Stimulated activated CD4-positive, alpha-beta T cell treated with anti-CD3 and anti-CD28 coated beads, Interleukin-12 subunit alpha, Interleukin-12 subunit beta, amount 100 ng/mL, for 48 hours (primary cell): Measurements from ENCODE around the gene PELI2.

Experiments
- DNase-seq, 3 donors: peaks; one replicate each; pipeline ENCODE4 v3.0.0-alpha.2; 2020; ENCODE audit warnings: low read depth in 2 of 3, low spot score in 1 of 3

Gene PELI2

DNA sequence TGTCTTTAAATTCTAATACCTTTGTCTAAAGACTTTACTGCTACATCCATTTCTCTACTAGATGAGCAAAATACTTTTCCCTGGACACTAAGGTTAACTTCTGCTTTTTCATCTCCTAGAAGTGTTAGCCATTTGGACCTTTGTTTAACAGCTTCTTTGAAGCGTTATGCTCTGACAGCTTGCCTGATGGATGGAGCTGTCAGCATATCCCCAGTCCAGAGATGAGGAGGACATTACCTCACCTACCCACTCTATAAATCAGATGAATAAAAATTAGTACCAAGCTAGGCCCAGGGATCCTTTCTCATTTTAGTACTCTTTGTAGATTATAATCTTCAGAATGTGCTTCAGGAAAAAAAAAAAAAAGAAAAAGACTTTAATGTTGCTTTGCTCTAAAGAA is 222.7 kb downstream of the PELI2 start:
- no peak for DNase-seq

DNA sequence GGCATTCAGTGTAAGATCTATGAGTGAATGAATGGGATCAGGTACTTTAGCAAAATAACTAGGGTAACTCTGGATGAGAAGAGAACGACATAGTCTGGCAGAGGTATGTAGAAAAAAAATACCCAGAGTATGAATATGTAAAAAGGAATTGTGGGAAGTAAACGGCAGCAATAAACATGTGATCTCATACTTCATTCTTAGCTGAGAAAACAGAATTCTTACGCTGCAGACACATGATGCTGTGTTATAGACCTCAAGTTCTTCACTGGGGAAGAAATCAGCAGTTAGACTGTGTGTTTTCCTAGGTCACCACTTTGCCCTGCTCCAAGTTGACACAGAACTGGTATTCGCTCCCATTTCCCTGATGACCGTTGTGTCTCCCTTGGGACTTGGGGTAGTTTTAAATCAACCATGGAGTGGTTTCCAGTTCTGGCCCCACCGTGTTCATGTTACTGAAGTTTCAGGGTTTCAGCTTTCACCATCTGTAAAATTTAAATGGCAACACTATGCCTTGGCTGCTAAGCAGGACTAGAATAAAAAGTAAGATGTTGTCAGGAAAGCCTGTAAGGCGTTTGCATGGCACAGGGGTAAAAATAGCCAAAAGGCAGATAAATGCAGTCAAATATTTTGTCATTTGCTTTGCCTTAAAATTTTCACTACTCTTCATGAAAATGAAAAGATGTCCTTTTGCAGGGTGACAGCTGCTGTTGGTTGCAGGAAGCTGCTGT is 223.7 kb downstream of the PELI2 start:
- DNase-seq, result no peak

DNA sequence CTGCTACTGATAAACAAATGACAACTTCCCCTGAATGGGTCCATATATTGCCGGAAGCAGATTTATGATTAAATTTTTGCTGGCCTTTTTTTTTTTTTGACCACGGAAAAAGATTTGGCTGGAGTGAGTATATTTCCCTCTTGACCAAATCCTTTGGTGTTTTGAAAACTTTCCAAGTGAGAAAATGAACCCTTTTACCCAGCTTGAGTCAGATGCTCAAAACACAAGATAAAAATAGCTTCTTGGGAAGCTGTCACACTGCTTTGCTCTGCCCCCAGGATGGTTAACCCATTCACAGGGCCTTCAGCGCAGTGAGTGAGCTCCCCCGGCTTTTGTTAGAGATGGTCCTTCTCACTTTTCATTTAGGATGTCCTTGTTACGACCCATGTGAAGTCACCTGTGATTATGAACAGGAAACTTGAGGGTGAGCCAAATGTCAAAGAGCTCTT is 224.3 kb downstream of the PELI2 start:
- DNase-seq, result no peak

DNA sequence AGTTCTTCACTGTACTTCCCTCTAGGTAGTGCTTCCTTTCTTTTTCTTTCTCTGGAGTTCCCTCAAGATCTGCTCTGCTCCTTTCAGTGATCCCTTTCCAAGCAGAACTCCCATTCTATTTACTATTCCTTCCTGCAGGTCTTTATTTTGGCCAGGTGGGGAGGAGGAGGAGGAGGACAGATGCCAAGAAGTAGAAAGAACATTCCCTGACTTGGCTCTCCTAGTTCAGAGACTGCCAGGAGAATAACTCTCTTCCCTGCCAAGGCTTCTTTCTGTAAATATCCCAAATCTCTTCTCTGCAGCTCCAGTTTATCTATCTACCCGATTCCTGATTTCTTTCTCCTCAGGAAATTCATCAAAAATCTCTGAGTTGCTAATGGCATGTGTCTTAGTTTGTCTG is 231.7 kb downstream of the PELI2 start:
- no peak for DNase-seq
